Neural cell (in vitro differentiated cells): ENCODE results near the gene CSDE1. TPM values are rescaled to one million over a fixed set of nuclear protein-coding genes. Genes with fewer than 3 reads are reported as not detected.

Experiments used
- H2AFZ ChIP-seq: fragments of 200-600, 300-800 bp; sonication (generic), shearing (Covaris generic); 2 replicates; pipeline ENCODE4 v1.6.0; 2014; ENCODE audit warnings: low read depth, mild to moderate bottlenecking, antibody characterized with exemption, low read length, moderate library complexity
- H3F3A ChIP-seq: fragments of 200-600 bp; shearing (Covaris generic); 2 replicates; pipeline ENCODE4 v1.6.1; 2016; ENCODE audit warnings: mild to moderate bottlenecking, moderate library complexity, mixed read lengths, antibody characterized with exemption, low read length; ENCODE audit not compliant: insufficient read depth, poor library complexity, severe bottlenecking
- H3K27ac ChIP-seq: fragments of 200-600, 300-800 bp; sonication (generic), shearing (Covaris generic); 2 replicates; pipeline ENCODE4 v1.5.1; 2014; ENCODE audit warnings: mild to moderate bottlenecking, low read length, moderate library complexity
- H3K27me3 ChIP-seq: fragments of 300-800, 200-600 bp; sonication (generic), shearing (Covaris generic); 2 replicates; pipeline ENCODE4 v1.6.0; 2014; ENCODE audit warnings: mild to moderate bottlenecking, low read depth, low read length, moderate library complexity; ENCODE audit not compliant: insufficient read depth
- H3K36me3 ChIP-seq: fragments of 300-800, 200-600 bp; sonication (generic), shearing (Covaris generic); 2 replicates; pipeline ENCODE4 v1.5.1; 2014; ENCODE audit warnings: mild to moderate bottlenecking, antibody characterized with exemption, low read length, moderate library complexity; ENCODE audit not compliant: insufficient read depth
- H3K4me2 ChIP-seq: fragments of 300-800, 200-600 bp; sonication (generic), shearing (Covaris generic); 2 replicates; pipeline ENCODE4 v1.6.0; 2014; ENCODE audit warnings: mild to moderate bottlenecking, low read length
- H3K4me3 ChIP-seq: fragments of 300-800, 200-600 bp; sonication (generic), shearing (Covaris generic); 2 replicates; pipeline ENCODE4 v1.5.1; 2014; ENCODE audit warnings: mild to moderate bottlenecking, low read length, moderate library complexity
- H3K79me2 ChIP-seq: fragments of 200-600 bp; shearing (Covaris generic); replicated peaks from 2 replicates; pipeline ENCODE4 v1.6.0; 2014; ENCODE audit warnings: mild to moderate bottlenecking, low read length, moderate library complexity; ENCODE audit not compliant: insufficient read depth
- H3K9ac ChIP-seq: fragments of 300-800, 200-600 bp; sonication (generic), shearing (Covaris generic); 2 replicates; pipeline ENCODE4 v1.6.1; 2016; ENCODE audit warnings: mild to moderate bottlenecking, low read length, mixed read lengths
- H3K9me2 ChIP-seq: fragments of 200-600 bp; shearing (Covaris generic); 2 replicates; pipeline ENCODE4 v1.6.1; 2016; ENCODE audit warnings: mild to moderate bottlenecking, low read length, mixed read lengths; ENCODE audit not compliant: insufficient read depth
- H3K9me3 ChIP-seq: fragments of 200-600, 300-800 bp; sonication (generic), shearing (Covaris generic); 2 replicates; pipeline ENCODE4 v1.6.1; 2016; ENCODE audit warnings: mild to moderate bottlenecking, mixed run types, low read length, moderate library complexity, mixed read lengths
- H4K20me1 ChIP-seq: fragments of 200-600 bp; shearing (Covaris generic); 2 replicates; pipeline ENCODE4 v1.6.1; 2016; ENCODE audit warnings: mild to moderate bottlenecking, mixed run types; ENCODE audit not compliant: insufficient read depth
- CTCF ChIP-seq: fragments of 450-650 bp; IDR thresholded peaks from 2 replicates; pipeline ENCODE4 v1.5.1; 2014; ENCODE audit warnings: antibody characterized with exemption, mild to moderate bottlenecking, moderate library complexity; ENCODE audit not compliant: poor library complexity, severe bottlenecking
- EP300 ChIP-seq: fragments of 450-650 bp; conservative IDR thresholded peaks from 2 replicates; pipeline ENCODE4 v1.6.1; 2014; ENCODE audit warnings: antibody characterized with exemption, mild to moderate bottlenecking, moderate library complexity; ENCODE audit not compliant: poor library complexity, severe bottlenecking
- MXI1 ChIP-seq: fragments of 450-650 bp; conservative IDR thresholded peaks from 2 replicates; pipeline ENCODE4 v1.6.1; 2014; ENCODE audit warnings: antibody characterized with exemption, mild to moderate bottlenecking; ENCODE audit not compliant: poor library complexity, severe bottlenecking
- POLR2AphosphoS5 ChIP-seq: IDR thresholded peaks from 2 replicates; pipeline ENCODE4 v1.6.1; 2012
- RAD21 ChIP-seq: fragments of 450-650 bp; conservative IDR thresholded peaks from 2 replicates; pipeline ENCODE4 v1.6.1; 2014; ENCODE audit warnings: antibody characterized with exemption, mild to moderate bottlenecking, moderate library complexity
- SMC3 ChIP-seq: fragments of 450-650 bp; conservative IDR thresholded peaks from 2 replicates; pipeline ENCODE4 v1.6.1; 2014; ENCODE audit warnings: antibody characterized with exemption, mild to moderate bottlenecking, moderate library complexity; ENCODE audit not compliant: poor library complexity
- polyA plus RNA-seq: library from polyadenylated mRNA; depleted of rRNA; stranded (reverse); fragments of >200 nt; gene quantifications from 2 replicates; pipeline ENCODE4 v1.2.3, GENCODE V29; 2014

The CSDE1 gene
- polyA plus RNA-seq, 1 donor from 2014 or later: 424 TPM

- Histone ChIP-seq H3K9me3 (no peaks in the 10 kb centered on the region), H3K79me2 (no peaks in the 10 kb centered on the region), H2AFZ (no peak overlapping the region), H3K27me3 (peaks cover 34% of the 10 kb centered on the region), H3K4me3 (no peak overlapping the region), H3K27ac (no peak overlapping the region), H3K9ac (no peak overlapping the region), H3K9me2 (no peaks in the 10 kb centered on the region), H4K20me1 (no peaks in the 10 kb centered on the region), H3K4me2 (no peak overlapping the region), H3F3A (no peaks in the 10 kb centered on the region), H3K36me3 (no peaks in the 10 kb centered on the region)
- TF ChIP-seq MXI1 (no peak), EP300 (no peak), POLR2AphosphoS5 (no peak), CTCF (peak; percentile 66), SMC3 (peak; percentile 55), RAD21 (peak; percentile 63)
Measured at GRCh38 chr1:114671011-114671938, 86.5 kb downstream of the CSDE1 start.

- no peaks in the 10 kb centered on the region for H3K79me2 ChIP-seq
- H3K9me2 ChIP-seq: no peaks in the 10 kb centered on the region
- H3K27ac ChIP-seq: no peak overlapping the region
- no peaks in the 10 kb centered on the region for H3F3A ChIP-seq
- H3K4me2 ChIP-seq: no peak overlapping the region
- no peaks in the 10 kb centered on the region for H4K20me1 ChIP-seq
- no peaks in the 10 kb centered on the region for H3K9me3 ChIP-seq
- peaks cover 38% of the 10 kb centered on the region for H3K27me3 ChIP-seq
- H3K36me3 ChIP-seq: no peaks in the 10 kb centered on the region
- H2AFZ ChIP-seq: peak overlapping the region; percentile 78
- peak overlapping the region; percentile 87 for H3K4me3 ChIP-seq
- TF ChIP-seq CTCF (peak; percentile 19), RAD21 (no peak)
- H3K9ac ChIP-seq: peak overlapping the region; percentile 59
Measured at GRCh38 chr1:114670083-114671010, 87.4 kb downstream of the CSDE1 start.
